PFSK-1 (cell line): ENCODE results near the gene STH.

Experiments used
- FOXP2 ChIP-seq: optimal IDR thresholded peaks from 2 replicates; pipeline ENCODE3; 2011; ENCODE audit warnings: borderline replicate concordance, control low read depth, inconsistent platforms; ENCODE audit not compliant: insufficient read depth; ENCODE audit errors: extremely low read length, extremely low read depth
- POLR2AphosphoS5 ChIP-seq: IDR thresholded peaks from 2 replicates; pipeline ENCODE4 v1.6.1; 2012; ENCODE audit warnings: low read depth, mild to moderate bottlenecking, control low read depth, low read length, moderate library complexity
- SIN3A ChIP-seq: IDR thresholded peaks from 2 replicates; pipeline ENCODE4 v1.6.1; 2012; ENCODE audit warnings: mild to moderate bottlenecking, low read length, moderate library complexity, borderline replicate concordance; ENCODE audit not compliant: insufficient read depth
- TAF1 ChIP-seq: IDR thresholded peaks from 2 replicates; pipeline ENCODE4 v1.6.1; 2012; ENCODE audit warnings: low read length, control low read depth, borderline replicate concordance; ENCODE audit not compliant: insufficient read depth
- TF ChIP-seq, protein P1 (sequence below), 2 experiments: IDR thresholded peaks; 2 replicates each; pipeline versions ENCODE4 v1.6.1 to v1.8.0; 2011 to 2012; ENCODE audit warnings: low read depth in 2 of 2, low read length in 2 of 2, control low read depth in 1 of 2, inconsistent platforms in 1 of 2, mild to moderate bottlenecking in 1 of 2, moderate library complexity in 1 of 2; ENCODE audit not compliant: insufficient read depth in 1 of 2

The STH gene

GRCh38 chr17:45958307-45958706, 40.7 kb upstream of the STH start:
- TF ChIP-seq SIN3A (no peak), POLR2AphosphoS5 (no peak), FOXP2 (no peak), TAF1 (no peak)

DNA sequence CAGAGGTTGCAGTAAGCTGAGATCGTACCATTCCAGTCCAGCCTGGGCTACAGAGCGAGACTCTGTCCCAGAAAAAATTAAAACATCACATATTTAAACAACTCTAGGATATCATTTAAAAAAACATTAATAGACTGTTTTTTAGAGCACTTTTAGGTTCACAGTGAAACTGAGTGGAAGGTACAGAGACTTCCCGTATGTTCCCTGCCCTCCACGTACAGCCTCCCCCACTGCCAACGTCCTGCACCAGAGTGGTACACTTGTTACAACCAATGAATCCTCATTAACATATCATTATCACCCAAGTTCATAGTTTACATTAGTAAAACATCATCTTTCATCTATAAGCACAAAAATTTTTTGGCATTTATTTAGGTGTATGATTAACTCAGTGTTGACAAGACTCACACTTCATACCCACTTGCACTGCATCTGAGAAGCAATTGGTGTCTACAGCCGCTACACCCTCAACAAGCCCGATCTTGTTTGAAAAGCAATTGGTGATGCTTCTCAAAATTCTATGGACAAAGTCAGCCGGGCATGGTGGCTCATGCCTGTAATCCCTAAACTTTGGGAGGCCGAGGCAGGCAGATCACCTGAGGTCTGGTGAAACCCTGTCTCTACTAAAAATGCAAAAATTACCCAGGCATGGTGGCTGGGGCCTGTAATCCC, 39.9 kb upstream of the STH start:
- no peak for TF ChIP-seq SIN3A
- no peak for TF ChIP-seq POLR2AphosphoS5
- no peak for TF ChIP-seq TAF1
- no peak for TF ChIP-seq FOXP2
- TF ChIP-seq, protein P1, sequence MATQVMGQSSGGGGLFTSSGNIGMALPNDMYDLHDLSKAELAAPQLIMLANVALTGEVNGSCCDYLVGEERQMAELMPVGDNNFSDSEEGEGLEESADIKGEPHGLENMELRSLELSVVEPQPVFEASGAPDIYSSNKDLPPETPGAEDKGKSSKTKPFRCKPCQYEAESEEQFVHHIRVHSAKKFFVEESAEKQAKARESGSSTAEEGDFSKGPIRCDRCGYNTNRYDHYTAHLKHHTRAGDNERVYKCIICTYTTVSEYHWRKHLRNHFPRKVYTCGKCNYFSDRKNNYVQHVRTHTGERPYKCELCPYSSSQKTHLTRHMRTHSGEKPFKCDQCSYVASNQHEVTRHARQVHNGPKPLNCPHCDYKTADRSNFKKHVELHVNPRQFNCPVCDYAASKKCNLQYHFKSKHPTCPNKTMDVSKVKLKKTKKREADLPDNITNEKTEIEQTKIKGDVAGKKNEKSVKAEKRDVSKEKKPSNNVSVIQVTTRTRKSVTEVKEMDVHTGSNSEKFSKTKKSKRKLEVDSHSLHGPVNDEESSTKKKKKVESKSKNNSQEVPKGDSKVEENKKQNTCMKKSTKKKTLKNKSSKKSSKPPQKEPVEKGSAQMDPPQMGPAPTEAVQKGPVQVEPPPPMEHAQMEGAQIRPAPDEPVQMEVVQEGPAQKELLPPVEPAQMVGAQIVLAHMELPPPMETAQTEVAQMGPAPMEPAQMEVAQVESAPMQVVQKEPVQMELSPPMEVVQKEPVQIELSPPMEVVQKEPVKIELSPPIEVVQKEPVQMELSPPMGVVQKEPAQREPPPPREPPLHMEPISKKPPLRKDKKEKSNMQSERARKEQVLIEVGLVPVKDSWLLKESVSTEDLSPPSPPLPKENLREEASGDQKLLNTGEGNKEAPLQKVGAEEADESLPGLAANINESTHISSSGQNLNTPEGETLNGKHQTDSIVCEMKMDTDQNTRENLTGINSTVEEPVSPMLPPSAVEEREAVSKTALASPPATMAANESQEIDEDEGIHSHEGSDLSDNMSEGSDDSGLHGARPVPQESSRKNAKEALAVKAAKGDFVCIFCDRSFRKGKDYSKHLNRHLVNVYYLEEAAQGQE (IDR thresholded peaks at IDR 0.05; ENCODE audit: insufficient read depth in 1 of 2, low read depth in 2 of 2, low read length in 2 of 2), result no peak

GRCh38 chr17:45960311-45960710, 38.7 kb upstream of the STH start:
- TF ChIP-seq SIN3A, result no peak
- no peak for TF ChIP-seq FOXP2
- TF ChIP-seq POLR2AphosphoS5, result no peak
- TF ChIP-seq, protein P1 (IDR thresholded peaks at IDR 0.05; ENCODE audit: insufficient read depth in 1 of 2, low read depth in 2 of 2, low read length in 2 of 2), result no peak
- no peak for TF ChIP-seq TAF1

- no peak for TF ChIP-seq TAF1
These were observed 37.8 kb upstream of the STH start for GRCh38 chr17:45961206-45961605.

GRCh38 chr17:45962221-45962972, 36.7 kb upstream of the STH start:
- TF ChIP-seq POLR2AphosphoS5 (no peak), TAF1 (no peak), SIN3A (no peak), FOXP2 (no peak)
- TF ChIP-seq, protein P1 (IDR thresholded peaks at IDR 0.05; ENCODE audit: insufficient read depth in 1 of 2, low read depth in 2 of 2, low read length in 2 of 2), result no peak

GRCh38 chr17:45963283-45963682, 35.8 kb upstream of the STH start:
- TF ChIP-seq SIN3A, result no peak
- TF ChIP-seq TAF1, result no peak
- TF ChIP-seq, protein P1 (IDR thresholded peaks at IDR 0.05; ENCODE audit: insufficient read depth in 1 of 2, low read depth in 2 of 2, low read length in 2 of 2), result no peak
- TF ChIP-seq POLR2AphosphoS5, result no peak
- no peak for TF ChIP-seq FOXP2
